SK-N-SH treated with all-trans-retinoic acid at 6 μM for 48 hours (cell line): ENCODE results near the gene TOP2A.

Experiments used
- ISL1 ChIP-seq: fragments of 250-450 bp; sonication (Bioruptor Pico); IDR thresholded peaks from 2 replicates; pipeline ENCODE4 v2.1.2; 2022; ENCODE audit warnings: mild to moderate bottlenecking, moderate library complexity
- ZFP30 ChIP-seq: fragments of 450-650 bp; formaldehyde crosslinking; IDR thresholded peaks from 2 replicates; pipeline ENCODE4 v1.5.0; 2022; ENCODE audit warnings: mild to moderate bottlenecking, moderate library complexity
- TF ChIP-seq, protein P1 (sequence below): fragments of 250-450 bp; sonication (Bioruptor Pico); IDR thresholded peaks from 2 replicates; pipeline ENCODE4 v1.8.0; 2020; ENCODE audit warnings: mild to moderate bottlenecking, moderate library complexity, borderline replicate concordance

DNA sequence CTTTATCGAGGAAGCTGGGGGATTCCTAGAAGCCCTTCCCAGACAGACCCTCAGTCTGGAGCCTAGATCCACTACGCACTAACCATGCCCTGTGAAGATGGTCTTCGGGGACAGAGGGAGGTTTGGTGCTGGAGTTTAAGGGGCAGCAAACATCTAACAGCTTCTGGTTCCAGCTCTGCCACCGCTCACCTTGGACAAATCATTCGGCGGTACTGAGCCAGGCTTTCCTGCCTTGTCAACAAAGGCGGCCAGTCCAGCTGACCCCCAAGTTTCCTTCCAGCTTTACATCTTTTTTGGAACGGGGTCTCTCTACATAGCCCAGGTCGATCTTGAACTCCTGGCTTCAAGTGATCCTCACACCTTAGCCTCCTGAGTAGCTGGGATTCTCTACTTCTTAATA, 52.8 kb downstream of the TOP2A start:
- TF ChIP-seq ISL1 (no peak), ZFP30 (CRISPR knock-in tag) (no peak)
- TF ChIP-seq, protein P1, sequence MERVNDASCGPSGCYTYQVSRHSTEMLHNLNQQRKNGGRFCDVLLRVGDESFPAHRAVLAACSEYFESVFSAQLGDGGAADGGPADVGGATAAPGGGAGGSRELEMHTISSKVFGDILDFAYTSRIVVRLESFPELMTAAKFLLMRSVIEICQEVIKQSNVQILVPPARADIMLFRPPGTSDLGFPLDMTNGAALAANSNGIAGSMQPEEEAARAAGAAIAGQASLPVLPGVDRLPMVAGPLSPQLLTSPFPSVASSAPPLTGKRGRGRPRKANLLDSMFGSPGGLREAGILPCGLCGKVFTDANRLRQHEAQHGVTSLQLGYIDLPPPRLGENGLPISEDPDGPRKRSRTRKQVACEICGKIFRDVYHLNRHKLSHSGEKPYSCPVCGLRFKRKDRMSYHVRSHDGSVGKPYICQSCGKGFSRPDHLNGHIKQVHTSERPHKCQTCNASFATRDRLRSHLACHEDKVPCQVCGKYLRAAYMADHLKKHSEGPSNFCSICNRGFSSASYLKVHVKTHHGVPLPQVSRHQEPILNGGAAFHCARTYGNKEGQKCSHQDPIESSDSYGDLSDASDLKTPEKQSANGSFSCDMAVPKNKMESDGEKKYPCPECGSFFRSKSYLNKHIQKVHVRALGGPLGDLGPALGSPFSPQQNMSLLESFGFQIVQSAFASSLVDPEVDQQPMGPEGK = no peak
